ENCODE measurements around the gene FHL3.
"Not testable (repeated sequence)": the region's sequence is repeated elsewhere in the genome, so short reads cannot be mapped to it uniquely, and the experiment has no call there.

GRCh38 chr1:37973684-37974083, 31.6 kb downstream of the FHL3 start:
- TF ChIP-seq WHSC1 (IDR thresholded peaks at IDR 0.05; ENCODE audit: low read length); POLR3G (IDR thresholded peaks at IDR 0.05; ENCODE audit: extremely low read depth, insufficient read length, insufficient replicate concordance); HMBOX1 (IDR thresholded peaks at IDR 0.05); BRF2 (IDR thresholded peaks at IDR 0.05; ENCODE audit: borderline replicate concordance, insufficient read depth, insufficient read length); ZNF76 (CRISPR knock-in tag; IDR thresholded peaks at IDR 0.05; ENCODE audit: borderline replicate concordance); ZNF609 (CRISPR knock-in tag; IDR thresholded peaks at IDR 0.05; ENCODE audit: borderline replicate concordance); IFI16 (CRISPR knock-in tag; IDR thresholded peaks at IDR 0.05); NFYB (IDR thresholded peaks at IDR 0.05; ENCODE audit: extremely low read depth, insufficient read length); HNRNPH1 (optimal IDR thresholded peaks at IDR 0.05; ENCODE audit: low read depth, low read length); ZNF311 (CRISPR knock-in tag; IDR thresholded peaks at IDR 0.05): not testable (repeated sequence)
- TF ChIP-seq, protein P1, sequence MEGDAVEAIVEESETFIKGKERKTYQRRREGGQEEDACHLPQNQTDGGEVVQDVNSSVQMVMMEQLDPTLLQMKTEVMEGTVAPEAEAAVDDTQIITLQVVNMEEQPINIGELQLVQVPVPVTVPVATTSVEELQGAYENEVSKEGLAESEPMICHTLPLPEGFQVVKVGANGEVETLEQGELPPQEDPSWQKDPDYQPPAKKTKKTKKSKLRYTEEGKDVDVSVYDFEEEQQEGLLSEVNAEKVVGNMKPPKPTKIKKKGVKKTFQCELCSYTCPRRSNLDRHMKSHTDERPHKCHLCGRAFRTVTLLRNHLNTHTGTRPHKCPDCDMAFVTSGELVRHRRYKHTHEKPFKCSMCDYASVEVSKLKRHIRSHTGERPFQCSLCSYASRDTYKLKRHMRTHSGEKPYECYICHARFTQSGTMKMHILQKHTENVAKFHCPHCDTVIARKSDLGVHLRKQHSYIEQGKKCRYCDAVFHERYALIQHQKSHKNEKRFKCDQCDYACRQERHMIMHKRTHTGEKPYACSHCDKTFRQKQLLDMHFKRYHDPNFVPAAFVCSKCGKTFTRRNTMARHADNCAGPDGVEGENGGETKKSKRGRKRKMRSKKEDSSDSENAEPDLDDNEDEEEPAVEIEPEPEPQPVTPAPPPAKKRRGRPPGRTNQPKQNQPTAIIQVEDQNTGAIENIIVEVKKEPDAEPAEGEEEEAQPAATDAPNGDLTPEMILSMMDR (IDR thresholded peaks at IDR 0.05 in 2 of 3, conservative IDR thresholded peaks at IDR 0.05 in 1 of 3; ENCODE audit: insufficient read depth in 2 of 3, low read depth in 1 of 3, low read length in 3 of 3) = not testable (repeated sequence)
- TF ChIP-seq, protein P2, sequence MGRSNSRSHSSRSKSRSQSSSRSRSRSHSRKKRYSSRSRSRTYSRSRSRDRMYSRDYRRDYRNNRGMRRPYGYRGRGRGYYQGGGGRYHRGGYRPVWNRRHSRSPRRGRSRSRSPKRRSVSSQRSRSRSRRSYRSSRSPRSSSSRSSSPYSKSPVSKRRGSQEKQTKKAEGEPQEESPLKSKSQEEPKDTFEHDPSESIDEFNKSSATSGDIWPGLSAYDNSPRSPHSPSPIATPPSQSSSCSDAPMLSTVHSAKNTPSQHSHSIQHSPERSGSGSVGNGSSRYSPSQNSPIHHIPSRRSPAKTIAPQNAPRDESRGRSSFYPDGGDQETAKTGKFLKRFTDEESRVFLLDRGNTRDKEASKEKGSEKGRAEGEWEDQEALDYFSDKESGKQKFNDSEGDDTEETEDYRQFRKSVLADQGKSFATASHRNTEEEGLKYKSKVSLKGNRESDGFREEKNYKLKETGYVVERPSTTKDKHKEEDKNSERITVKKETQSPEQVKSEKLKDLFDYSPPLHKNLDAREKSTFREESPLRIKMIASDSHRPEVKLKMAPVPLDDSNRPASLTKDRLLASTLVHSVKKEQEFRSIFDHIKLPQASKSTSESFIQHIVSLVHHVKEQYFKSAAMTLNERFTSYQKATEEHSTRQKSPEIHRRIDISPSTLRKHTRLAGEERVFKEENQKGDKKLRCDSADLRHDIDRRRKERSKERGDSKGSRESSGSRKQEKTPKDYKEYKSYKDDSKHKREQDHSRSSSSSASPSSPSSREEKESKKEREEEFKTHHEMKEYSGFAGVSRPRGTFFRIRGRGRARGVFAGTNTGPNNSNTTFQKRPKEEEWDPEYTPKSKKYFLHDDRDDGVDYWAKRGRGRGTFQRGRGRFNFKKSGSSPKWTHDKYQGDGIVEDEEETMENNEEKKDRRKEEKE (IDR thresholded peaks at IDR 0.05; ENCODE audit: borderline replicate concordance in 1 of 2, control insufficient read depth in 1 of 2, low read depth in 2 of 2, low read length in 1 of 2) = not testable (repeated sequence)
- TF ChIP-seq, protein P3, sequence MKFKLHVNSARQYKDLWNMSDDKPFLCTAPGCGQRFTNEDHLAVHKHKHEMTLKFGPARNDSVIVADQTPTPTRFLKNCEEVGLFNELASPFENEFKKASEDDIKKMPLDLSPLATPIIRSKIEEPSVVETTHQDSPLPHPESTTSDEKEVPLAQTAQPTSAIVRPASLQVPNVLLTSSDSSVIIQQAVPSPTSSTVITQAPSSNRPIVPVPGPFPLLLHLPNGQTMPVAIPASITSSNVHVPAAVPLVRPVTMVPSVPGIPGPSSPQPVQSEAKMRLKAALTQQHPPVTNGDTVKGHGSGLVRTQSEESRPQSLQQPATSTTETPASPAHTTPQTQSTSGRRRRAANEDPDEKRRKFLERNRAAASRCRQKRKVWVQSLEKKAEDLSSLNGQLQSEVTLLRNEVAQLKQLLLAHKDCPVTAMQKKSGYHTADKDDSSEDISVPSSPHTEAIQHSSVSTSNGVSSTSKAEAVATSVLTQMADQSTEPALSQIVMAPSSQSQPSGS (CRISPR knock-in tag; IDR thresholded peaks at IDR 0.05) = not testable (repeated sequence)
- TF ChIP-seq, protein P4, sequence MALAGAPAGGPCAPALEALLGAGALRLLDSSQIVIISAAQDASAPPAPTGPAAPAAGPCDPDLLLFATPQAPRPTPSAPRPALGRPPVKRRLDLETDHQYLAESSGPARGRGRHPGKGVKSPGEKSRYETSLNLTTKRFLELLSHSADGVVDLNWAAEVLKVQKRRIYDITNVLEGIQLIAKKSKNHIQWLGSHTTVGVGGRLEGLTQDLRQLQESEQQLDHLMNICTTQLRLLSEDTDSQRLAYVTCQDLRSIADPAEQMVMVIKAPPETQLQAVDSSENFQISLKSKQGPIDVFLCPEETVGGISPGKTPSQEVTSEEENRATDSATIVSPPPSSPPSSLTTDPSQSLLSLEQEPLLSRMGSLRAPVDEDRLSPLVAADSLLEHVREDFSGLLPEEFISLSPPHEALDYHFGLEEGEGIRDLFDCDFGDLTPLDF (CRISPR knock-in tag; IDR thresholded peaks at IDR 0.05) = not testable (repeated sequence)
